DOHH2 (cell line): ENCODE measurements around the gene CCDC169.

Source experiments
- CTCF ChIP-seq: fragments of 200-600 bp; sonication (generic); IDR thresholded peaks from one replicate; pipeline ENCODE4 v1.5.1; 2014; ENCODE audit warnings: antibody characterized with exemption, mild to moderate bottlenecking, low read depth, low read length; ENCODE audit not compliant: poor library complexity, severe bottlenecking
- EZH2phosphoT487 ChIP-seq: fragments of 200-600 bp; sonication (generic); IDR thresholded peaks from 2 replicates; pipeline ENCODE4 v1.6.1; 2017; ENCODE audit warnings: borderline replicate concordance, mild to moderate bottlenecking, antibody characterized with exemption, low read length, moderate library complexity, mixed read lengths

- TF ChIP-seq CTCF (no peak), EZH2phosphoT487 (no peak)
Observed at GRCh38 chr13:36217456-36217855, 80.2 kb downstream of the CCDC169 start.
